ENCODE measurements around the gene DCC.

DNA sequence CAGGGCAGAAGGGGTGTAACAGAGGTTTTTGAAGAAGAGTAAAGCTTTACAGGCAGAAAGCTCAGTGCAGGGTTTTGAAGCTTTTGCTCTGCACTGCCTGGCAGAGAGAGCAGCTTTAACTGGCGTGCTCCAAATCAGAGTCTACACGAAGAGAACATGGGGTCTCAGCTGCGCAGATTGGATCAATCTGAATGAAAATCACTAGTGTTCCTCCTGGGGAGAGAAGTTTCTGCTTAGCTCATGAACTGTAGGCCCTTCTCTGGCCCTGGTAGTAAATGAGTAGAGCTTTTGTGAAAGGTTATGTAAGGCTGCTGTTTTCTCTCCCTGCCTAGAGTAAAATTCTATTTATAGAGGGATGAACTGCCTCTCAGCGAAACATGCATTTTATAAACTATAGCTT, 13.6 kb downstream of the DCC start:
- TF ChIP-seq, protein P1, sequence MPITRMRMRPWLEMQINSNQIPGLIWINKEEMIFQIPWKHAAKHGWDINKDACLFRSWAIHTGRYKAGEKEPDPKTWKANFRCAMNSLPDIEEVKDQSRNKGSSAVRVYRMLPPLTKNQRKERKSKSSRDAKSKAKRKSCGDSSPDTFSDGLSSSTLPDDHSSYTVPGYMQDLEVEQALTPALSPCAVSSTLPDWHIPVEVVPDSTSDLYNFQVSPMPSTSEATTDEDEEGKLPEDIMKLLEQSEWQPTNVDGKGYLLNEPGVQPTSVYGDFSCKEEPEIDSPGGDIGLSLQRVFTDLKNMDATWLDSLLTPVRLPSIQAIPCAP (CRISPR knock-in tag; IDR thresholded peaks at IDR 0.05; ENCODE audit: borderline replicate concordance), result no peak
- no peak for TF ChIP-seq ZNF274 (IDR thresholded peaks at IDR 0.05; ENCODE audit: borderline replicate concordance, low read depth, low read length)
- no peak for TF ChIP-seq CTCF (IDR thresholded peaks at IDR 0.05 in 2 of 3, conservative IDR thresholded peaks at IDR 0.05 in 1 of 3; ENCODE audit: insufficient read depth in 2 of 3, low read depth in 1 of 3, low read length in 3 of 3)
- TF ChIP-seq SMAD1 (IDR thresholded peaks at IDR 0.05; ENCODE audit: low read depth, low read length, partially characterized antibody), result no peak
- TF ChIP-seq PRMT5 (CRISPR knock-in tag; IDR thresholded peaks at IDR 0.05), result no peak
- no peak for TF ChIP-seq CC2D1A (IDR thresholded peaks at IDR 0.05)
- no peak for TF ChIP-seq RFX5 (IDR thresholded peaks at IDR 0.05; ENCODE audit: low read depth, low read length)
- TF ChIP-seq NR2C2 (CRISPR knock-in tag; IDR thresholded peaks at IDR 0.05), result no peak
- no peak for TF ChIP-seq NR2C2 (tag; IDR thresholded peaks at IDR 0.05)

All from K562 (cell line).